ENCODE results near the gene FGD3. TPM values are rescaled to one million over a fixed set of nuclear protein-coding genes. Genes with fewer than 3 reads are reported as not detected.

Gene FGD3
- total and polyA plus RNA-seq, 2 of the 8 experiments (the other 6 are each of a cell fraction or from before 2014, with no cell fraction given): 1.4 to 1.9 TPM

DNA sequence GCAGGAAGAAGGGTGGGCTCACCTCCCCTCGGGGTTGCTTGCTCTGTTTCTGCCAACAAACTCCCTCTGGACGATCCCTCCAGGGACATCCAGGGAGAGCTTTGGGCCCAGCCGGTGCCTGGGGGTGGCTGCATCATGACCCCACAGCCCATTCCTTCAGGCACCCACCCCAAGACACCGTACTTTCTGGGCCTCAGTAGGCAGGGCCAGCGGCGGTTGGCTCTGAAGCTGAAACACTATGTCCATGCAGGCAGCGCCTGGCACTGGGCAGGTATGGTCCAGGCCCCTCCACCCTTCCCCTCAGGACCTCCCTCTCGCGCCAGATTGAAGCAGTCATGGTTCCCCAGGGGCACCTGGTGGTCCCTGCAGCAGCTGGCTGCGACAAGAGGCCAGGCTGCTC is 92.7 kb downstream of the FGD3 start (continued):
- TF ChIP-seq CHD7 (IDR thresholded peaks at IDR 0.05; ENCODE audit: insufficient replicate concordance, low read length): no peak
- no peak for TF ChIP-seq YY1 (IDR thresholded peaks at IDR 0.05; ENCODE audit: low read depth, low read length)
- TF ChIP-seq BRCA1 (IDR thresholded peaks at IDR 0.05; ENCODE audit: low read depth, low read length): no peak
- TF ChIP-seq CTCF (IDR thresholded peaks at IDR 0.05; ENCODE audit: control extremely low read depth in 1 of 3, insufficient read depth in 1 of 3, low read depth in 1 of 3, low read length in 3 of 3): no peak
- no peak for TF ChIP-seq JUND (IDR thresholded peaks at IDR 0.05; ENCODE audit: low read length)
- no peak for TF ChIP-seq SIRT6 (IDR thresholded peaks at IDR 0.05; ENCODE audit: low read length)
- TF ChIP-seq PHF8 (conservative IDR thresholded peaks at IDR 0.05; ENCODE audit: low read depth, low read length): no peak
- TF ChIP-seq POLR2A (IDR thresholded peaks at IDR 0.05; ENCODE audit: control extremely low read depth in 1 of 2, low read depth in 2 of 2, low read length in 2 of 2): no peak
- TF ChIP-seq EZH2 (IDR thresholded peaks at IDR 0.05; ENCODE audit: low read depth, low read length, severe bottlenecking): no peak
- TF ChIP-seq HDAC2 (IDR thresholded peaks at IDR 0.05; ENCODE audit: borderline replicate concordance in 1 of 2, low read depth in 2 of 2, low read length in 2 of 2): no peak

Data from H1 (cell line).